Neural progenitor cell (in vitro differentiated cells): ENCODE measurements around the gene MGST3. TPM values are rescaled to one million over a fixed set of nuclear protein-coding genes. Genes with fewer than 3 reads are reported as not detected.

Source experiments
- DNase-seq: peaks from one replicate; pipeline ENCODE4 v3.0.0-alpha.2; 2016; ENCODE audit warnings: low spot score
- H2AFZ ChIP-seq: fragments of 200-600 bp; sonication (generic); replicated peaks from 2 replicates; pipeline ENCODE4 v1.6.1; 2016; ENCODE audit warnings: antibody characterized with exemption
- H3F3A ChIP-seq: fragments of 200-600 bp; sonication (generic); 2 replicates; pipeline ENCODE4 v1.6.1; 2016; ENCODE audit warnings: antibody characterized with exemption, low read depth
- H3K27ac ChIP-seq: fragments of 200-600 bp; sonication (generic); 2 replicates; pipeline ENCODE4 v1.5.1; 2016; ENCODE audit warnings: mild to moderate bottlenecking
- H3K27me3 ChIP-seq: fragments of 200-600 bp; sonication (generic); 2 replicates; pipeline ENCODE4 v1.6.1; 2016; ENCODE audit warnings: mild to moderate bottlenecking, moderate library complexity
- H3K36me3 ChIP-seq: fragments of 200-600 bp; sonication (generic); 2 replicates; pipeline ENCODE4 v1.5.1; 2016
- H3K4me1 ChIP-seq: fragments of 200-600 bp; sonication (generic); 2 replicates; pipeline ENCODE4 v1.6.1; 2016; ENCODE audit warnings: mixed run types
- H3K4me2 ChIP-seq: fragments of 200-600 bp; sonication (generic); 2 replicates; pipeline ENCODE4 v1.6.1; 2016
- H3K4me3 ChIP-seq: fragments of 200-600 bp; sonication (generic); 2 replicates; pipeline ENCODE4 v1.5.1; 2016
- H3K79me2 ChIP-seq: fragments of 200-600 bp; sonication (generic); 2 replicates; pipeline ENCODE4 v1.6.1; 2016; ENCODE audit warnings: low read depth
- H3K9ac ChIP-seq: fragments of 200-600 bp; sonication (generic); 2 replicates; pipeline ENCODE4 v1.6.1; 2016
- H3K9me3 ChIP-seq: fragments of 200-600 bp; sonication (generic); 2 replicates; pipeline ENCODE4 v1.5.1; 2016; ENCODE audit warnings: low read depth
- H4K20me1 ChIP-seq: fragments of 200-600 bp; sonication (generic); 2 replicates; pipeline ENCODE4 v1.6.1; 2016; ENCODE audit warnings: low read depth
- H3K27ac Mint-ChIP-seq: 3 replicates; pipeline ENCODE4 v1.8.0; 2021; ENCODE audit warnings: mixed read lengths
- H3K27me3 Mint-ChIP-seq: 2 replicates; pipeline ENCODE4 v1.8.0; 2022; ENCODE audit warnings: low read depth, mild to moderate bottlenecking, inconsistent platforms, moderate library complexity, mixed read lengths; ENCODE audit not compliant: insufficient read depth
- H3K36me3 Mint-ChIP-seq: 3 replicates; pipeline ENCODE4 v1.8.0; 2021; ENCODE audit warnings: mixed read lengths
- H3K4me1 Mint-ChIP-seq: 3 replicates; pipeline ENCODE4 v1.8.0; 2021; ENCODE audit warnings: mixed read lengths
- H3K4me3 Mint-ChIP-seq: 3 replicates; pipeline ENCODE4 v1.8.0; 2021; ENCODE audit warnings: mild to moderate bottlenecking, moderate library complexity, mixed read lengths
- H3K9me3 Mint-ChIP-seq: 3 replicates; pipeline ENCODE4 v1.8.0; 2020; ENCODE audit warnings: mixed read lengths
- CTCF ChIP-seq: fragments of 200-600 bp; sonication (generic); IDR thresholded peaks from 2 replicates; pipeline ENCODE4 v1.5.1; 2017; ENCODE audit warnings: antibody characterized with exemption, mild to moderate bottlenecking
- EZH2 ChIP-seq: fragments of 200-600 bp; sonication (generic); IDR thresholded peaks from 2 replicates; pipeline ENCODE4 v1.6.1; 2017; ENCODE audit warnings: antibody characterized with exemption, mild to moderate bottlenecking, moderate library complexity
- EZH2phosphoT487 ChIP-seq: fragments of 200-600 bp; sonication (generic); IDR thresholded peaks from 2 replicates; pipeline ENCODE4 v1.6.1; 2017; ENCODE audit warnings: antibody characterized with exemption
- total RNA-seq: library from RNA; depleted of rRNA; stranded (reverse); fragments of >200 nt; gene quantifications from 2 replicates; pipeline ENCODE4 v1.2.3, GENCODE V29; 2015; ENCODE audit warnings: low replicate concordance

MGST3 gene
- total RNA-seq, 1 donor from 2014 or later, result 69.7 TPM

- no peaks in the 10 kb centered on the region for H3K79me2 ChIP-seq
- H3K4me1 ChIP-seq, result no peaks in the 10 kb centered on the region
- peak; percentile 57 for DNase-seq
- H3K9ac ChIP-seq, result no peak overlapping the region
- H3K36me3 Mint-ChIP-seq, result peaks cover 26% of the 10 kb centered on the region
- H4K20me1 ChIP-seq, result no peaks in the 10 kb centered on the region
- H3K27ac ChIP-seq, result no peak overlapping the region
- no peak for TF ChIP-seq CTCF
- TF ChIP-seq EZH2phosphoT487, result no peak
- no peak for TF ChIP-seq EZH2
- no peak overlapping the region for H3K4me2 ChIP-seq
- H3K27me3 Mint-ChIP-seq, result no peaks in the 10 kb centered on the region
- H3K9me3 ChIP-seq, result no peaks in the 10 kb centered on the region
- H3K27me3 ChIP-seq, result no peaks in the 10 kb centered on the region
- H3K9me3 Mint-ChIP-seq, result no peaks in the 10 kb centered on the region
- no peaks in the 10 kb centered on the region for H3F3A ChIP-seq
- no peak overlapping the region for H3K4me3 Mint-ChIP-seq
- H3K36me3 ChIP-seq, result no peaks in the 10 kb centered on the region
- no peak overlapping the region for H3K27ac Mint-ChIP-seq
- H3K4me3 ChIP-seq, result no peak overlapping the region
- H2AFZ ChIP-seq, result no peak overlapping the region
- H3K4me1 Mint-ChIP-seq, result no peaks in the 10 kb centered on the region
Observed at GRCh38 chr1:165659581-165659895, 28.5 kb downstream of the MGST3 start.

DNA sequence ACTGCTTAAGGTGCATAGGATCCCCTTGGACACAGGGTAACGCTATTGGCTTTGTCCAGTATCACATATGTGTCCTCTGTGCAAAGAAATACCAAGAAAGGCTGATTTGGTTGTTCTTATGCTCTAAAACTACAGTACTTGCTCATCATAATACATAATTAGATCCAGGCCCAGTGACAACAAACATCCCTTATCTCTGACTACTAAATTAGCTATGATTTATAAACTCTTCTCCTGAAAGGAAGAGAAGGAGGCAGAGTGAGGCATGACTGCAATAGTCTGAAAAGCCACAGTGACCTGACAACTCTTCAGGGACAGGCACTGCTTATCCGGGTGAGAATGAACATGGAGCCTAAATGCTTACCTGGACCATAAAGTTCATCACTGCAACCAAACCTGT is 30.7 kb downstream of the MGST3 start:
- Histone ChIP-seq H3K27ac (no peak overlapping the region), H3K79me2 (no peaks in the 10 kb centered on the region), H4K20me1 (no peaks in the 10 kb centered on the region), H3K4me1 (no peaks in the 10 kb centered on the region), H3K36me3 (no peaks in the 10 kb centered on the region), H3K4me2 (no peak overlapping the region), H3K27me3 (no peaks in the 10 kb centered on the region), H3F3A (no peaks in the 10 kb centered on the region), H2AFZ (no peak overlapping the region), H3K9ac (no peak overlapping the region), H3K9me3 (no peaks in the 10 kb centered on the region), H3K4me3 (no peak overlapping the region)
- Mint-ChIP-seq H3K36me3 (peaks cover 38% of the 10 kb centered on the region), H3K4me3 (no peak overlapping the region), H3K4me1 (no peaks in the 10 kb centered on the region), H3K27me3 (no peaks in the 10 kb centered on the region), H3K9me3 (no peaks in the 10 kb centered on the region), H3K27ac (no peak overlapping the region)
- no peak for TF ChIP-seq CTCF
- TF ChIP-seq EZH2phosphoT487, result no peak
- TF ChIP-seq EZH2, result no peak
- DNase-seq, result no peak

DNA sequence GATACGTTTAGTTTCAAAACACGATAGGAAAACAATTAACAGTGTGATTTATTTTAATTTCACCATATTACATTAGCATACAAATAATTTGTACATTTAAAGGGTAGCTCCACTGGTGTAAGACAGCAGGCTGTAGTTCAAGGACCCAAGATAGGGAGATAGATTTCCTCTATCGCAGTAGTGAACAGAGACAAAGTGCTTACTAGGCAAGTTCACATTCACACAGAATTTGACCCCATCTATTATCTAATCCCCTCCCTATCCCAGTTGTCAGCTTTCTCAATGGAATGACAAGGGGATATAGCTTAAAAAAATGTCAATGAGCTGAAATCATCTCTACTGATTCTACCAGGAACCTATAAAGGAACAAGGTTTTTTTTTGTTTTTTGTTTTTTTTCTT is 31.2 kb downstream of the MGST3 start:
- H3K4me2 ChIP-seq, result no peak overlapping the region
- H3F3A ChIP-seq, result no peaks in the 10 kb centered on the region
- TF ChIP-seq EZH2phosphoT487 (no peak), CTCF (no peak), EZH2 (no peak)
- no peak overlapping the region for H3K27ac Mint-ChIP-seq
- H3K36me3 ChIP-seq, result no peaks in the 10 kb centered on the region
- no peak overlapping the region for H3K27ac ChIP-seq
- no peak overlapping the region for H3K4me3 ChIP-seq
- H3K4me1 ChIP-seq, result no peaks in the 10 kb centered on the region
- H3K27me3 ChIP-seq, result no peaks in the 10 kb centered on the region
- DNase-seq, result no peak
- H3K79me2 ChIP-seq, result no peaks in the 10 kb centered on the region
- no peaks in the 10 kb centered on the region for H3K9me3 ChIP-seq
- H4K20me1 ChIP-seq, result no peaks in the 10 kb centered on the region
- no peak overlapping the region for H3K4me3 Mint-ChIP-seq
- H3K36me3 Mint-ChIP-seq, result peaks cover 38% of the 10 kb centered on the region
- H3K4me1 Mint-ChIP-seq, result no peaks in the 10 kb centered on the region
- H3K9me3 Mint-ChIP-seq, result no peaks in the 10 kb centered on the region
- H3K27me3 Mint-ChIP-seq, result no peaks in the 10 kb centered on the region
- no peak overlapping the region for H3K9ac ChIP-seq
- no peak overlapping the region for H2AFZ ChIP-seq
